ENCODE results near the gene SPOCD1.

DNA sequence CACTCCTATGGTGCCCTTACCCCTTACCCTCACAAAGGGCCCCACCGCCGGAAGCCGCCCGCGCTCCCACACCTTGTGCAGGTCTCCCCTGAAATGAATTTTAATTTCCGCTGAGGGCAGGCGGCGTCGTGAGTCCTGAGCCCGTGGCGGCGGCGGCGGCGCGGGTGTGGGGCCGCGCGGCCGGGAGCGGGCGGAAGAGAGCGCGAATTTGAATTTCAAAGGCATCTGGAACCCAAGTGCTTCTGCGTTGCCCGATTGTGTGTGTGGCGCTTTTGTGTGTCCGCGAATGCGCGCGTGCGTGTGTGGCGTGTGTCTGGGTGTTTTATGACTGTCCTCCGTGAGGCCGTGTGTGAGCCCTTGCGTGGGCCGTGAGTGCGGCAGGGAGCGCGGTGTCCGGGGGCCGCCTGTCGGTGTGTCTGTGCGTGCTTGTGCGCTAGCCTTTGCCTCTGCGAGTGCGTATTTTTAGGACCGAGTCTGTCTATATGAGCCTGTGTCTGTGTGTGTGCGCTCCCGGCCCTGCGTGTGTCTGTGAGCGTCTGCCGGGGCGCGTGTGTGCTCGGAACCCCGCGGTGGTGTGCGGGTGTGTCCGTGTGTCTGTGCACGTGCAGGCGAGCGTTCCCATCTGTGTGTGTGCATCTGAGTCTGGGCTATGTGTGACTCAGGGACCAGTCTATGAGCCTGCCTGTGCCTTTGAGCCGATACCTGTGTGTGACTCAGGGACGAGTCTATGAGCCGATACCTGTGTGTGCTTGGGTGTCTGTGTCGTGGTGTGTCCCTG lies 43.7 kb downstream of the SPOCD1 start:
- no peak for TF ChIP-seq TAF1 (IDR thresholded peaks at IDR 0.05; ENCODE audit: low read depth)
- no peak for TF ChIP-seq NFIC (IDR thresholded peaks at IDR 0.05)
- TF ChIP-seq EP300 (IDR thresholded peaks at IDR 0.05; ENCODE audit: borderline replicate concordance) = no peak
- no peak for TF ChIP-seq TEAD4 (IDR thresholded peaks at IDR 0.05)
- TF ChIP-seq, protein P1, sequence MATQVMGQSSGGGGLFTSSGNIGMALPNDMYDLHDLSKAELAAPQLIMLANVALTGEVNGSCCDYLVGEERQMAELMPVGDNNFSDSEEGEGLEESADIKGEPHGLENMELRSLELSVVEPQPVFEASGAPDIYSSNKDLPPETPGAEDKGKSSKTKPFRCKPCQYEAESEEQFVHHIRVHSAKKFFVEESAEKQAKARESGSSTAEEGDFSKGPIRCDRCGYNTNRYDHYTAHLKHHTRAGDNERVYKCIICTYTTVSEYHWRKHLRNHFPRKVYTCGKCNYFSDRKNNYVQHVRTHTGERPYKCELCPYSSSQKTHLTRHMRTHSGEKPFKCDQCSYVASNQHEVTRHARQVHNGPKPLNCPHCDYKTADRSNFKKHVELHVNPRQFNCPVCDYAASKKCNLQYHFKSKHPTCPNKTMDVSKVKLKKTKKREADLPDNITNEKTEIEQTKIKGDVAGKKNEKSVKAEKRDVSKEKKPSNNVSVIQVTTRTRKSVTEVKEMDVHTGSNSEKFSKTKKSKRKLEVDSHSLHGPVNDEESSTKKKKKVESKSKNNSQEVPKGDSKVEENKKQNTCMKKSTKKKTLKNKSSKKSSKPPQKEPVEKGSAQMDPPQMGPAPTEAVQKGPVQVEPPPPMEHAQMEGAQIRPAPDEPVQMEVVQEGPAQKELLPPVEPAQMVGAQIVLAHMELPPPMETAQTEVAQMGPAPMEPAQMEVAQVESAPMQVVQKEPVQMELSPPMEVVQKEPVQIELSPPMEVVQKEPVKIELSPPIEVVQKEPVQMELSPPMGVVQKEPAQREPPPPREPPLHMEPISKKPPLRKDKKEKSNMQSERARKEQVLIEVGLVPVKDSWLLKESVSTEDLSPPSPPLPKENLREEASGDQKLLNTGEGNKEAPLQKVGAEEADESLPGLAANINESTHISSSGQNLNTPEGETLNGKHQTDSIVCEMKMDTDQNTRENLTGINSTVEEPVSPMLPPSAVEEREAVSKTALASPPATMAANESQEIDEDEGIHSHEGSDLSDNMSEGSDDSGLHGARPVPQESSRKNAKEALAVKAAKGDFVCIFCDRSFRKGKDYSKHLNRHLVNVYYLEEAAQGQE (IDR thresholded peaks at IDR 0.05; ENCODE audit: low read depth) = no peak
- no peak for TF ChIP-seq RAD21 (IDR thresholded peaks at IDR 0.05; ENCODE audit: low read depth)

Measured in Ishikawa (cell line).